ENCODE results near the gene ATP10A.

GRCh38 chr15:25901811-25902605 lies 38.9 kb upstream of the ATP10A start:
- TF ChIP-seq, protein P1, sequence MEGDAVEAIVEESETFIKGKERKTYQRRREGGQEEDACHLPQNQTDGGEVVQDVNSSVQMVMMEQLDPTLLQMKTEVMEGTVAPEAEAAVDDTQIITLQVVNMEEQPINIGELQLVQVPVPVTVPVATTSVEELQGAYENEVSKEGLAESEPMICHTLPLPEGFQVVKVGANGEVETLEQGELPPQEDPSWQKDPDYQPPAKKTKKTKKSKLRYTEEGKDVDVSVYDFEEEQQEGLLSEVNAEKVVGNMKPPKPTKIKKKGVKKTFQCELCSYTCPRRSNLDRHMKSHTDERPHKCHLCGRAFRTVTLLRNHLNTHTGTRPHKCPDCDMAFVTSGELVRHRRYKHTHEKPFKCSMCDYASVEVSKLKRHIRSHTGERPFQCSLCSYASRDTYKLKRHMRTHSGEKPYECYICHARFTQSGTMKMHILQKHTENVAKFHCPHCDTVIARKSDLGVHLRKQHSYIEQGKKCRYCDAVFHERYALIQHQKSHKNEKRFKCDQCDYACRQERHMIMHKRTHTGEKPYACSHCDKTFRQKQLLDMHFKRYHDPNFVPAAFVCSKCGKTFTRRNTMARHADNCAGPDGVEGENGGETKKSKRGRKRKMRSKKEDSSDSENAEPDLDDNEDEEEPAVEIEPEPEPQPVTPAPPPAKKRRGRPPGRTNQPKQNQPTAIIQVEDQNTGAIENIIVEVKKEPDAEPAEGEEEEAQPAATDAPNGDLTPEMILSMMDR (IDR thresholded peaks at IDR 0.05): no peak
- no peak for TF ChIP-seq POLR2A (IDR thresholded peaks at IDR 0.05)

Data from ovary (tissue), 3 donors.